ENCODE results near the gene WASF3. TPM values are rescaled to one million over a fixed set of nuclear protein-coding genes. Genes with fewer than 3 reads are reported as not detected.

The WASF3 gene
- total RNA-seq, 1 experiment from 2014 or later = 4.6 TPM

GRCh38 chr13:26568132-26568815 is 10.8 kb downstream of the WASF3 start:
- BruUV-seq (replicated peaks) = no TSS peak
- POLR2A ChIA-PET (ENCODE audit: low non-redundant PET) = no interaction called here
- TF ChIP-seq CTCF (conservative IDR thresholded peaks at IDR 0.05; ENCODE audit: low read depth, low read length) = no peak
- no peak for TF ChIP-seq EZH2 (IDR thresholded peaks at IDR 0.05; ENCODE audit: borderline replicate concordance, low read depth, low read length, poor library complexity, severe bottlenecking)
- Histone ChIP-seq H3K27ac (ENCODE audit: low read depth, low read length, poor library complexity, severe bottlenecking) (no peak overlapping the region), H3K4me1 (ENCODE audit: insufficient read depth, low read length, poor library complexity, severe bottlenecking) (no peaks in the 10 kb centered on the region), H3K36me3 (ENCODE audit: insufficient read depth, low read length, poor library complexity, severe bottlenecking) (no peaks in the 10 kb centered on the region), H3K9me3 (ENCODE audit: low read depth, low read length, poor library complexity, severe bottlenecking) (no peaks in the 10 kb centered on the region), H3K27me3 (replicated peaks; ENCODE audit: insufficient read depth, low read depth, low read length, poor library complexity) (peaks cover 70% of the 10 kb centered on the region), H3K4me3 (ENCODE audit: low read depth, low read length, poor library complexity, severe bottlenecking) (no peak overlapping the region)
- CTCF ChIA-PET = no interaction called here
- no peak for DNase-seq (ENCODE audit: low spot score)
- intact Hi-C loops (cut with micrococcal nuclease; ENCODE audit: unreplicated experiment) = no loop called here

GRCh38 chr13:26571518-26571917 is 14.0 kb downstream of the WASF3 start:
- Histone ChIP-seq H3K27me3 (replicated peaks; ENCODE audit: insufficient read depth, low read depth, low read length, poor library complexity) (peaks cover 43% of the 10 kb centered on the region), H3K4me1 (ENCODE audit: insufficient read depth, low read length, poor library complexity, severe bottlenecking) (no peaks in the 10 kb centered on the region), H3K4me3 (ENCODE audit: low read depth, low read length, poor library complexity, severe bottlenecking) (no peak overlapping the region), H3K36me3 (ENCODE audit: insufficient read depth, low read length, poor library complexity, severe bottlenecking) (no peaks in the 10 kb centered on the region), H3K9me3 (ENCODE audit: low read depth, low read length, poor library complexity, severe bottlenecking) (no peaks in the 10 kb centered on the region), H3K27ac (ENCODE audit: low read depth, low read length, poor library complexity, severe bottlenecking) (no peak overlapping the region)
- intact Hi-C loops (cut with micrococcal nuclease; ENCODE audit: unreplicated experiment) = no loop called here
- CTCF ChIA-PET = no interaction called here
- TF ChIP-seq EZH2 (IDR thresholded peaks at IDR 0.05; ENCODE audit: borderline replicate concordance, low read depth, low read length, poor library complexity, severe bottlenecking) (no peak), CTCF (conservative IDR thresholded peaks at IDR 0.05; ENCODE audit: low read depth, low read length) (no peak)
- no TSS peak for BruUV-seq (replicated peaks)
- POLR2A ChIA-PET (ENCODE audit: low non-redundant PET) = no interaction called here
- DNase-seq (ENCODE audit: low spot score) = no peak

GRCh38 chr13:26575244-26575643 is 17.8 kb downstream of the WASF3 start:
- Histone ChIP-seq H3K4me3 (ENCODE audit: low read depth, low read length, poor library complexity, severe bottlenecking) (no peak overlapping the region), H3K27me3 (replicated peaks; ENCODE audit: insufficient read depth, low read depth, low read length, poor library complexity) (peaks cover 11% of the 10 kb centered on the region), H3K4me1 (ENCODE audit: insufficient read depth, low read length, poor library complexity, severe bottlenecking) (no peaks in the 10 kb centered on the region), H3K36me3 (ENCODE audit: insufficient read depth, low read length, poor library complexity, severe bottlenecking) (no peaks in the 10 kb centered on the region), H3K27ac (ENCODE audit: low read depth, low read length, poor library complexity, severe bottlenecking) (no peak overlapping the region), H3K9me3 (ENCODE audit: low read depth, low read length, poor library complexity, severe bottlenecking) (no peaks in the 10 kb centered on the region)
- no peak for DNase-seq (ENCODE audit: low spot score)
- ChIA-PET POLR2A (ENCODE audit: low non-redundant PET) (no interaction called here), CTCF (no interaction called here)
- no peak for TF ChIP-seq EZH2 (IDR thresholded peaks at IDR 0.05; ENCODE audit: borderline replicate concordance, low read depth, low read length, poor library complexity, severe bottlenecking)
- BruUV-seq (replicated peaks) = no TSS peak
- intact Hi-C loops (cut with micrococcal nuclease; ENCODE audit: unreplicated experiment) = no loop called here

- no peaks in the 10 kb centered on the region for H3K4me1 ChIP-seq (ENCODE audit: insufficient read depth, low read length, poor library complexity, severe bottlenecking)
- ChIA-PET CTCF (no interaction called here), POLR2A (ENCODE audit: low non-redundant PET) (no interaction called here)
- TF ChIP-seq CTCF (conservative IDR thresholded peaks at IDR 0.05; ENCODE audit: low read depth, low read length) (no peak), EZH2 (IDR thresholded peaks at IDR 0.05; ENCODE audit: borderline replicate concordance, low read depth, low read length, poor library complexity, severe bottlenecking) (no peak)
- H3K9me3 ChIP-seq (ENCODE audit: low read depth, low read length, poor library complexity, severe bottlenecking) = no peaks in the 10 kb centered on the region
- no peaks in the 10 kb centered on the region for H3K36me3 ChIP-seq (ENCODE audit: insufficient read depth, low read length, poor library complexity, severe bottlenecking)
- no peak for DNase-seq (ENCODE audit: low spot score)
- no TSS peak for BruUV-seq (replicated peaks)
- no peak overlapping the region for H3K4me3 ChIP-seq (ENCODE audit: low read depth, low read length, poor library complexity, severe bottlenecking)
- intact Hi-C loops (cut with micrococcal nuclease; ENCODE audit: unreplicated experiment) = no loop called here
- H3K27me3 ChIP-seq (replicated peaks; ENCODE audit: insufficient read depth, low read depth, low read length, poor library complexity) = no peaks in the 10 kb centered on the region
- H3K27ac ChIP-seq (ENCODE audit: low read depth, low read length, poor library complexity, severe bottlenecking) = no peak overlapping the region
Observed at GRCh38 chr13:26579580-26579979, 22.1 kb downstream of the WASF3 start.

All from A673 (cell line).